Measurements from ENCODE around the gene DAPK2. TPM values are rescaled to one million over a fixed set of nuclear protein-coding genes. Genes with fewer than 3 reads are reported as not detected.

The DAPK2 gene
- total RNA-seq, 1 experiment from 2014 or later, result 2.3 TPM

GRCh38 chr15:63905558-63906265 is 140.6 kb downstream of the DAPK2 start:
- CTCF ChIA-PET, result interaction anchor here (2.4 to 4.6 kb wide), 2 partner anchors 10 to 40 kb away, joined by 9 to 28 read pairs; no protein-coding TSS in a partner anchor
- ATAC-seq, result no peak
- no peak for TF ChIP-seq NFYB (CRISPR knock-in tag; conservative IDR thresholded peaks at IDR 0.05; ENCODE audit: low read depth)
- TF ChIP-seq MXD4 (CRISPR knock-in tag; IDR thresholded peaks at IDR 0.05; ENCODE audit: borderline replicate concordance), result no peak
- no peak for TF ChIP-seq SOX15 (CRISPR knock-in tag; IDR thresholded peaks at IDR 0.05)
- no peak for TF ChIP-seq ZBTB43 (CRISPR knock-in tag; IDR thresholded peaks at IDR 0.05)
- TF ChIP-seq ZNF121 (CRISPR knock-in tag; IDR thresholded peaks at IDR 0.05), result no peak
- no peak for TF ChIP-seq USF1 (CRISPR knock-in tag; IDR thresholded peaks at IDR 0.05)
- TF ChIP-seq E2F1 (CRISPR knock-in tag; IDR thresholded peaks at IDR 0.05), result no peak
- TF ChIP-seq ZMAT4 (CRISPR knock-in tag; IDR thresholded peaks at IDR 0.05), result no peak
- no peak for TF ChIP-seq FOXK1 (CRISPR knock-in tag; IDR thresholded peaks at IDR 0.05)
- no peak for TF ChIP-seq GABPB1 (CRISPR knock-in tag; IDR thresholded peaks at IDR 0.05)
- no peak for TF ChIP-seq ZNF423 (CRISPR knock-in tag; IDR thresholded peaks at IDR 0.05)
- no peak for TF ChIP-seq NFATC4 (CRISPR knock-in tag; IDR thresholded peaks at IDR 0.05)
- no peak for TF ChIP-seq ATF1 (CRISPR knock-in tag; IDR thresholded peaks at IDR 0.05)
- TF ChIP-seq E2F4 (CRISPR knock-in tag; IDR thresholded peaks at IDR 0.05; ENCODE audit: borderline replicate concordance, low read depth), result no peak
- no peak for TF ChIP-seq ZNF219 (CRISPR knock-in tag; IDR thresholded peaks at IDR 0.05; ENCODE audit: borderline replicate concordance)
- TF ChIP-seq CTCF (IDR thresholded peaks at IDR 0.05), result no peak
- no peak for TF ChIP-seq NR1H2 (CRISPR knock-in tag; IDR thresholded peaks at IDR 0.05)
- TF ChIP-seq IRF1 (CRISPR knock-in tag; IDR thresholded peaks at IDR 0.05), result no peak
- TF ChIP-seq TEAD1 (CRISPR knock-in tag; IDR thresholded peaks at IDR 0.05), result no peak
- TF ChIP-seq IRF2 (CRISPR knock-in tag; IDR thresholded peaks at IDR 0.05; ENCODE audit: borderline replicate concordance, low read depth), result no peak

More at GRCh38 chr15:63905558-63906265, 140.6 kb downstream of the DAPK2 start:
- H3K27ac Mint-ChIP-seq, result no peak overlapping the region
- POLR2A ChIA-PET, result no interaction called here
- no peak overlapping the region for H3K4me3 Mint-ChIP-seq
- no peak for DNase-seq (ENCODE audit: low spot score)
- H3K9me3 Mint-ChIP-seq, result no peaks in the 10 kb centered on the region
- peaks cover 20% of the 10 kb centered on the region for H3K4me1 Mint-ChIP-seq
- H3K36me3 Mint-ChIP-seq, result no peaks in the 10 kb centered on the region
- no peaks in the 10 kb centered on the region for H3K27me3 Mint-ChIP-seq (ENCODE audit: low read depth)

Measured in WTC11 (cell line).